ENCODE data around the gene PTHLH. TPM values are rescaled to one million over a fixed set of nuclear protein-coding genes. Genes with fewer than 3 reads are reported as not detected.

PTHLH gene
- total and polyA plus RNA-seq, 10 of the 15 experiments (the other 5 are each of a cell fraction or from before 2014, with no cell fraction given), result 0.08 to 0.12 TPM; not detected in 8

- H3K4me1 ChIP-seq (ENCODE audit: control insufficient read depth, insufficient read depth, low read length), result no peaks in the 10 kb centered on the region
- intact Hi-C loops (cut with micrococcal nuclease; ENCODE audit: unreplicated experiment) (no loop called here), in situ Hi-C loops (cut with MboI) (no loop called here)
- WGBS (ENCODE audit: insufficient coverage, insufficient replicate concordance, low lambda C conversion rate, missing lambda C conversion rate), result 95% methylated on average over 1 of the region's 1 CpG
- no peaks in the 10 kb centered on the region for H3K79me2 ChIP-seq (ENCODE audit: control insufficient read depth, insufficient read depth, low read length)
- no peak overlapping the region for H3K27ac ChIP-seq (ENCODE audit: control insufficient read depth, insufficient read depth)
- no peak overlapping the region for H2AFZ ChIP-seq (ENCODE audit: control insufficient read depth, low read depth, low read length)
- no peaks in the 10 kb centered on the region for H3K27me3 ChIP-seq (replicated peaks in 1 of 2; ENCODE audit: control insufficient read depth in 2 of 2, insufficient read depth in 2 of 2, low read length in 1 of 2)
- TF ChIP-seq BCLAF1 (IDR thresholded peaks at IDR 0.05), result no peak
- TF ChIP-seq E4F1 (IDR thresholded peaks at IDR 0.05; ENCODE audit: borderline replicate concordance, partially characterized antibody), result no peak
- no peak for TF ChIP-seq ZNF622 (IDR thresholded peaks at IDR 0.05)
- no peak for TF ChIP-seq SMARCA5 (IDR thresholded peaks at IDR 0.05)
- no peaks in the 10 kb centered on the region for H3K36me3 ChIP-seq (ENCODE audit: control insufficient read depth in 2 of 2, insufficient read depth in 2 of 2, low read length in 1 of 2)
- POLR2A ChIA-PET, result no interaction called here
- no peak overlapping the region for H3K4me2 ChIP-seq (ENCODE audit: control insufficient read depth, insufficient read depth)
- no peaks in the 10 kb centered on the region for H3K9me3 ChIP-seq (replicated peaks; ENCODE audit: control insufficient read depth, insufficient read depth, low read length)
- no peaks in the 10 kb centered on the region for H4K20me1 ChIP-seq (ENCODE audit: control insufficient read depth, insufficient read depth)
- H3K9ac ChIP-seq (ENCODE audit: control insufficient read depth, insufficient read depth, low read length), result no peak overlapping the region
- BruUV-seq (replicated peaks), result no TSS peak
- H3K4me3 ChIP-seq, result no peak overlapping the region
- RAD21 ChIA-PET (ENCODE audit: unreplicated experiment), result no interaction called here
- DNase-seq (ENCODE audit: low read depth, low spot score), result no peak
- SMC1A ChIA-PET (ENCODE audit: uncharacterized antibody, unreplicated experiment), result interaction anchor here (0.6 kb wide), 1 partner anchor 12 kb away, joined by 3 read pairs; no protein-coding TSS in a partner anchor
- no peak for FAIRE-seq
- ATAC-seq, result no peak
- CTCF ChIA-PET, result no interaction called here
These were observed 22.9 kb upstream of the PTHLH start for GRCh38 chr12:27995406-27995805.

All from GM12878 (cell line).